Fibroblast of mammary gland (primary cell): ENCODE data around the gene PLCH2.

Experiments used
- DNase-seq: peaks from one replicate; pipeline ENCODE4 v3.0.0-alpha.2; 2010; ENCODE audit warnings: low read depth
- H3K4me3 ChIP-seq: 2 replicates; pipeline ENCODE4 v1.5.1; 2011; ENCODE audit warnings: low read depth, mild to moderate bottlenecking, low read length, moderate library complexity; ENCODE audit not compliant: control insufficient read depth
- CTCF ChIP-seq: conservative IDR thresholded peaks from 2 replicates; pipeline ENCODE4 v1.5.1; 2011; ENCODE audit warnings: low read depth, low read length, inconsistent platforms; ENCODE audit not compliant: control insufficient read depth, insufficient read depth

PLCH2 gene

GRCh38 chr1:2523891-2524609, 48.0 kb downstream of the PLCH2 start:
- no peak overlapping the region for H3K4me3 ChIP-seq
- TF ChIP-seq CTCF, result no peak
- no peak for DNase-seq

- H3K4me3 ChIP-seq, result peak overlapping the region; percentile 82
- no peak for DNase-seq
- TF ChIP-seq CTCF, result no peak
Observed at GRCh38 chr1:2525572-2525919, 49.5 kb downstream of the PLCH2 start.

- no peak for TF ChIP-seq CTCF
- H3K4me3 ChIP-seq, result peak within 1 kb of the TSS; percentile 82
- peak; percentile 92 for DNase-seq
Observed at GRCh38 chr1:2525920-2526823, 50.1 kb downstream of the PLCH2 start, which contains the start of gene PANK4. TSS of gene PANK4 (minus strand) at chr1:2526596. CDS start at chr1:2526587, 9 bp downstream.

- DNase-seq, result peak; percentile 68
- no peak for TF ChIP-seq CTCF
- peak overlapping the region; percentile 52 for H3K4me3 ChIP-seq
Observed at GRCh38 chr1:2526824-2527555, 50.9 kb downstream of the PLCH2 start.

- no peak overlapping the region for H3K4me3 ChIP-seq
- TF ChIP-seq CTCF, result no peak
- no peak for DNase-seq
Observed at GRCh38 chr1:2527556-2527860, 51.4 kb downstream of the PLCH2 start.

GRCh38 chr1:2528016-2528415, 51.9 kb downstream of the PLCH2 start:
- TF ChIP-seq CTCF, result no peak
- no peak overlapping the region for H3K4me3 ChIP-seq
- DNase-seq, result no peak
